Measurements from ENCODE around the gene MIEN1.
"Not testable (repeated sequence)": the region's sequence is repeated elsewhere in the genome, so short reads cannot be mapped to it uniquely, and the experiment has no call there.

Gene MIEN1

GRCh38 chr17:39755554-39756379, 25.4 kb upstream of the MIEN1 start:
- peak; percentile 79 to 84 for DNase-seq

- no peak for DNase-seq
Measured at GRCh38 chr17:39754958-39755553, 24.7 kb upstream of the MIEN1 start.

GRCh38 chr17:39754161-39754957, 24.0 kb upstream of the MIEN1 start:
- peak; percentile 99 for DNase-seq

GRCh38 chr17:39753514-39754160, 23.3 kb upstream of the MIEN1 start:
- peak; percentile 79 to 84 for DNase-seq

GRCh38 chr17:39752241-39752881, 22.0 kb upstream of the MIEN1 start:
- DNase-seq: no peak

- DNase-seq: no peak
Measured at GRCh38 chr17:39751637-39752036, 21.3 kb upstream of the MIEN1 start.

- no peak for DNase-seq
Measured at GRCh38 chr17:39751016-39751543, 20.7 kb upstream of the MIEN1 start.

GRCh38 chr17:39750131-39751015, 20.0 kb upstream of the MIEN1 start:
- no peak for DNase-seq

- DNase-seq: not testable (repeated sequence)
Measured at GRCh38 chr17:39748444-39749034, 18.2 kb upstream of the MIEN1 start.

GRCh38 chr17:39747745-39748144, 17.4 kb upstream of the MIEN1 start:
- no peak for DNase-seq

- no peak for DNase-seq
Measured at GRCh38 chr17:39746145-39746461, 15.8 kb upstream of the MIEN1 start.

GRCh38 chr17:39745335-39746144, 15.2 kb upstream of the MIEN1 start:
- no peak for DNase-seq

- DNase-seq: no peak
Measured at GRCh38 chr17:39744836-39745215, 14.5 kb upstream of the MIEN1 start.

GRCh38 chr17:39744075-39744835, 13.9 kb upstream of the MIEN1 start:
- DNase-seq: no peak

GRCh38 chr17:39742856-39743436, 12.6 kb upstream of the MIEN1 start:
- no peak for DNase-seq

- no peak for DNase-seq
Measured at GRCh38 chr17:39742126-39742855, 12.0 kb upstream of the MIEN1 start.

GRCh38 chr17:39740357-39741111, 10.2 kb upstream of the MIEN1 start:
- no peak for DNase-seq

All from CD4-positive, alpha-beta T cell treated with Interferon alpha-2 for 1 hour (primary cell).